AG08395 (cell line): Measurements from ENCODE around the gene NBPF26.
"Not testable (repeated sequence)": the region's sequence is repeated elsewhere in the genome, so short reads cannot be mapped to it uniquely, and the experiment has no call there.

Source experiments
- DNase-seq: peaks from one replicate; pipeline ENCODE4 v3.0.0; 2012; ENCODE audit warnings: mixed read lengths, low spot score

NBPF26 gene

GRCh38 chr1:120723715-120724402 lies at the start of gene NBPF26:
NBPF26 (plus strand) TSS chr1:120723945.
- DNase-seq: not testable (repeated sequence)

GRCh38 chr1:120680106-120680819 lies 43.5 kb upstream of the NBPF26 start:
- not testable (repeated sequence) for DNase-seq

GRCh38 chr1:120680938-120681337 lies 42.8 kb upstream of the NBPF26 start:
- not testable (repeated sequence) for DNase-seq

- DNase-seq: not testable (repeated sequence)
Observed at GRCh38 chr1:120684397-120684796, 39.3 kb upstream of the NBPF26 start.

- not testable (repeated sequence) for DNase-seq
Observed at GRCh38 chr1:120685622-120686021, 38.1 kb upstream of the NBPF26 start.

GRCh38 chr1:120687250-120687649 lies 36.5 kb upstream of the NBPF26 start:
- not testable (repeated sequence) for DNase-seq

GRCh38 chr1:120700807-120701562 lies 22.8 kb upstream of the NBPF26 start:
- DNase-seq: not testable (repeated sequence)

- not testable (repeated sequence) for DNase-seq
Observed at GRCh38 chr1:120723358-120723714, 409 bp upstream of the NBPF26 start.

- DNase-seq: not testable (repeated sequence)
Observed at GRCh38 chr1:120724507-120724906, 762 bp downstream of the NBPF26 start.

- not testable (repeated sequence) for DNase-seq
Observed at GRCh38 chr1:120728811-120729210, 5.1 kb downstream of the NBPF26 start.

GRCh38 chr1:120769090-120769489 lies 45.3 kb downstream of the NBPF26 start:
- DNase-seq: not testable (repeated sequence)

GRCh38 chr1:120805452-120805851 lies 81.7 kb downstream of the NBPF26 start:
- not testable (repeated sequence) for DNase-seq

- DNase-seq: not testable (repeated sequence)
Observed at GRCh38 chr1:120811822-120812221, 88.1 kb downstream of the NBPF26 start.

GRCh38 chr1:120825051-120825450 lies 101.3 kb downstream of the NBPF26 start:
- DNase-seq: not testable (repeated sequence)

- DNase-seq: not testable (repeated sequence)
Observed at GRCh38 chr1:120826623-120827022, 102.9 kb downstream of the NBPF26 start.

- DNase-seq: peak; percentile 2
Observed at GRCh38 chr1:120844186-120844944, 120.6 kb downstream of the NBPF26 start.

- not testable (repeated sequence) for DNase-seq
Observed at GRCh38 chr1:120844945-120845330, 121.2 kb downstream of the NBPF26 start.

GRCh38 chr1:120849400-120850286 lies 125.9 kb downstream of the NBPF26 start:
- not testable (repeated sequence) for DNase-seq

- DNase-seq: not testable (repeated sequence)
Observed at GRCh38 chr1:120850287-120850536, 126.5 kb downstream of the NBPF26 start.

- peak; percentile 26 for DNase-seq
Observed at GRCh38 chr1:120850537-120851421, 127.0 kb downstream of the NBPF26 start.
